Mesendoderm (in vitro differentiated cells): Measurements from ENCODE around the gene ATXN7L2.

Source experiments
- DNase-seq: peaks from one replicate; pipeline ENCODE4 v3.0.0; 2013
- H2AK5ac ChIP-seq: 2 replicates; pipeline ENCODE4 v1.6.1; 2013; ENCODE audit warnings: low read length, inconsistent platforms
- H2BK120ac ChIP-seq: 2 replicates; pipeline ENCODE4 v1.6.1; 2013; ENCODE audit warnings: low read depth, mild to moderate bottlenecking, low read length, moderate library complexity, mixed read lengths
- H2BK15ac ChIP-seq: replicated peaks from 2 replicates; pipeline ENCODE4 v1.6.1; 2013; ENCODE audit warnings: low read depth, mild to moderate bottlenecking, moderate library complexity
- H2BK5ac ChIP-seq: 2 replicates; pipeline ENCODE4 v1.6.1; 2013; ENCODE audit warnings: low read length, inconsistent platforms
- H3K18ac ChIP-seq: 2 replicates; pipeline ENCODE4 v1.6.1; 2013; ENCODE audit warnings: mild to moderate bottlenecking, low read length, mixed read lengths
- H3K23ac ChIP-seq: one replicate; pipeline ENCODE4 v1.6.1; 2013; ENCODE audit warnings: low read length
- H3K27ac ChIP-seq: 2 replicates; pipeline ENCODE4 v1.5.1; 2013; ENCODE audit warnings: low read depth, mild to moderate bottlenecking, inconsistent platforms, low read length, moderate library complexity
- H3K27me3 ChIP-seq: 2 replicates; pipeline ENCODE4 v1.6.1; 2013; ENCODE audit warnings: low read length, control low read depth, mild to moderate bottlenecking, inconsistent platforms; ENCODE audit not compliant: insufficient read depth, poor library complexity
- H3K36me3 ChIP-seq: 2 replicates; pipeline ENCODE4 v1.6.1; 2013; ENCODE audit warnings: low read length, inconsistent platforms; ENCODE audit not compliant: control insufficient read depth, insufficient read depth
- H3K4ac ChIP-seq: one replicate; pipeline ENCODE4 v1.6.1; 2013; ENCODE audit warnings: low read depth, mild to moderate bottlenecking, low read length, moderate library complexity
- H3K4me1 ChIP-seq: 2 replicates; pipeline ENCODE4 v1.6.1; 2013; ENCODE audit warnings: low read depth, low read length, inconsistent platforms; ENCODE audit not compliant: control insufficient read depth
- H3K4me2 ChIP-seq: 2 replicates; pipeline ENCODE4 v1.6.1; 2013; ENCODE audit warnings: low read length
- H3K4me3 ChIP-seq: 2 replicates; pipeline ENCODE4 v1.5.1; 2013; ENCODE audit warnings: mild to moderate bottlenecking, low read length
- H3K56ac ChIP-seq: one replicate; pipeline ENCODE4 v1.6.1; 2013; ENCODE audit warnings: low read length
- H3K79me1 ChIP-seq: 2 replicates; pipeline ENCODE4 v1.6.1; 2013; ENCODE audit warnings: low read length, inconsistent platforms
- H3K79me2 ChIP-seq: 2 replicates; pipeline ENCODE4 v1.6.1; 2013; ENCODE audit warnings: mild to moderate bottlenecking, low read length; ENCODE audit not compliant: control insufficient read depth, insufficient read depth
- H3K9ac ChIP-seq: 2 replicates; pipeline ENCODE4 v1.6.1; 2013; ENCODE audit warnings: low read length, inconsistent platforms
- H4K5ac ChIP-seq: one replicate; pipeline ENCODE4 v1.6.1; 2013; ENCODE audit warnings: low read length
- H4K8ac ChIP-seq: one replicate; pipeline ENCODE4 v1.6.1; 2013; ENCODE audit warnings: low read depth, mild to moderate bottlenecking, control low read depth, low read length, moderate library complexity
- WGBS: extraction: QIAGEN DNeasy Blood & Tissue Kit; methylation state at CpG from one replicate; pipeline ENCODE4 v1.1.7; 2013; ENCODE audit warnings: low lambda C conversion rate, missing lambda C conversion rate; ENCODE audit not compliant: insufficient coverage; ENCODE audit errors: extremely low coverage; 5-methylcytosine and 5-hydroxymethylcytosine counted together

ATXN7L2 gene

GRCh38 chr1:109478806-109479205, 4.9 kb upstream of the ATXN7L2 start:
- Histone ChIP-seq H2BK15ac (no peak overlapping the region), H2AK5ac (no peak overlapping the region), H3K4ac (no peak overlapping the region), H3K79me1 (no peaks in the 10 kb centered on the region), H3K4me1 (peaks cover 7% of the 10 kb centered on the region), H3K27ac (no peak overlapping the region), H2BK5ac (no peak overlapping the region), H3K56ac (no peak overlapping the region), H2BK120ac (no peak overlapping the region), H3K4me3 (no peak overlapping the region), H3K4me2 (no peak overlapping the region), H3K27me3 (no peaks in the 10 kb centered on the region), H3K9ac (no peak overlapping the region), H3K36me3 (no peaks in the 10 kb centered on the region), H4K8ac (no peak overlapping the region), H3K23ac (no peak overlapping the region), H3K79me2 (no peaks in the 10 kb centered on the region), H4K5ac (no peak overlapping the region), H3K18ac (no peak overlapping the region)
- DNase-seq = peak; percentile 44
- no CpG with 5 or more reads among the region's 7 CpGs for WGBS

- H3K4me1 ChIP-seq = peaks cover 7% of the 10 kb centered on the region
- H2BK120ac ChIP-seq = no peak overlapping the region
- no peak overlapping the region for H2BK15ac ChIP-seq
- H4K5ac ChIP-seq = no peak overlapping the region
- no peak overlapping the region for H3K23ac ChIP-seq
- no CpG with 5 or more reads among the region's 5 CpGs for WGBS
- H3K18ac ChIP-seq = no peak overlapping the region
- H2AK5ac ChIP-seq = no peak overlapping the region
- H3K4me3 ChIP-seq = no peak overlapping the region
- no peak overlapping the region for H2BK5ac ChIP-seq
- no peak overlapping the region for H3K9ac ChIP-seq
- H3K4ac ChIP-seq = no peak overlapping the region
- no peak overlapping the region for H3K4me2 ChIP-seq
- no peaks in the 10 kb centered on the region for H3K79me2 ChIP-seq
- H3K36me3 ChIP-seq = no peaks in the 10 kb centered on the region
- no peak overlapping the region for H4K8ac ChIP-seq
- DNase-seq = no peak
- no peak overlapping the region for H3K56ac ChIP-seq
- no peak overlapping the region for H3K27ac ChIP-seq
- no peaks in the 10 kb centered on the region for H3K79me1 ChIP-seq
- no peaks in the 10 kb centered on the region for H3K27me3 ChIP-seq
Measured at GRCh38 chr1:109479311-109479710, 4.4 kb upstream of the ATXN7L2 start.

- no CpG with 5 or more reads among the region's 3 CpGs for whole genome bisulfite sequencing
- H3K4me2 ChIP-seq = no peak overlapping the region
Measured at GRCh38 chr1:109479901-109480300, 3.8 kb upstream of the ATXN7L2 start.

DNA sequence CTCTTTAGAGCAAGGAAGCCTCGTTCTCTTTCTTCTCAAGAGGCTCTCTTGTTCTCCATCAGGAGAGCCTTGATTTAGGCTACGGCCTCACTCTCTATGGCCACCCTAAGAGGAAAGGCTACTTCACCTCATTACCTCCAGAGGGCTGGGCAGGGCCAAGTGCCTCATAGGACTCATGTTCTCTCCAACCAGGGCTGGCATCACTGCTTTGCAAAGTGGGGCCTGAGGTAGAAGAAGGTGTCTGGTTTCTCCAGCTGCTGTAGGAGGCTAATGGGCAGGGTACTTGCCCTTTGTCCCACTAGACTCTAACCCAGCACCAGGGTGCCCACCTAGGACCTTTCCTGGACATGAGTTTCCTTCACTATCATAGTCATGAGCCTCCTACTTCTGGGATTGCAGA, 2.1 kb upstream of the ATXN7L2 start:
- Histone ChIP-seq H3K27ac (no peak overlapping the region), H3K4me2 (no peak overlapping the region), H3K4me3 (no peak overlapping the region), H3K79me2 (no peaks in the 10 kb centered on the region), H3K79me1 (peaks cover 3% of the 10 kb centered on the region), H3K9ac (no peak overlapping the region), H3K18ac (no peak overlapping the region), H3K36me3 (no peaks in the 10 kb centered on the region), H3K27me3 (no peaks in the 10 kb centered on the region), H2BK5ac (no peak overlapping the region), H3K4ac (no peak overlapping the region), H3K56ac (no peak overlapping the region), H3K23ac (no peak overlapping the region), H2BK15ac (no peak overlapping the region), H2BK120ac (no peak overlapping the region), H3K4me1 (peaks cover 12% of the 10 kb centered on the region), H4K5ac (no peak overlapping the region), H2AK5ac (no peak overlapping the region), H4K8ac (no peak overlapping the region)
- no peak for DNase-seq
- no CpG with 5 or more reads among the region's 2 CpGs for WGBS

More at GRCh38 chr1:109479901-109480300, 3.8 kb upstream of the ATXN7L2 start:
- H3K9ac ChIP-seq = no peak overlapping the region
- H3K79me2 ChIP-seq = no peaks in the 10 kb centered on the region
- peaks cover 9% of the 10 kb centered on the region for H3K4me1 ChIP-seq
- H3K4me3 ChIP-seq = no peak overlapping the region
- no peak overlapping the region for H2BK15ac ChIP-seq
- DNase-seq = no peak
- no peak overlapping the region for H2BK120ac ChIP-seq
- no peak overlapping the region for H4K5ac ChIP-seq
- no peaks in the 10 kb centered on the region for H3K27me3 ChIP-seq
- no peaks in the 10 kb centered on the region for H3K36me3 ChIP-seq
- H2BK5ac ChIP-seq = no peak overlapping the region
- H3K27ac ChIP-seq = no peak overlapping the region
- no peak overlapping the region for H4K8ac ChIP-seq
- H3K79me1 ChIP-seq = peaks cover 1% of the 10 kb centered on the region
- H3K18ac ChIP-seq = no peak overlapping the region
- H3K56ac ChIP-seq = no peak overlapping the region
- no peak overlapping the region for H3K23ac ChIP-seq
- no peak overlapping the region for H2AK5ac ChIP-seq
- H3K4ac ChIP-seq = no peak overlapping the region

DNA sequence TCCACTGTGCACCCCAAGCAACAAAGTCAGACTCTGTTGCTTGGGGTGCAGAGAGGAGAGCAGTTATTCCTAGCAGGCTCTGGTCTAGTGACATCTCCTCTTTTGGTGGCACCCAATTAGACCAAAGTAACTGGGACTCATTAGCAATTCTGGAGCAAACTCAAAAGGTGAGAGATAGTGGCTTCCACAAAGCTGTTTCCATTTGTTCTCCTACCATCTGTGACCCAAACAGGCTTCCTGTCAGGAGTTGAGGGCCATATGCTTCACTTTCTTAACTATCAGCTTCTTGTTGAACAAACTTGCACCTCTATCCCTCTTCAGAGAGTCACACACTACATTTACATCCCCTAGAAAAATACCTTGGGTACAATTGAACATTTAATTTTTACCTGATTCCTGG, 1.5 kb upstream of the ATXN7L2 start:
- peak; percentile 67 for DNase-seq
- no peak overlapping the region for H3K27ac ChIP-seq
- no peak overlapping the region for H2BK5ac ChIP-seq

More for the DNA sequence above, 1.5 kb upstream of the ATXN7L2 start:
- Histone ChIP-seq H2BK120ac (no peak overlapping the region), H3K27me3 (no peaks in the 10 kb centered on the region), H3K56ac (no peak overlapping the region), H3K4me1 (peaks cover 12% of the 10 kb centered on the region), H3K79me2 (no peaks in the 10 kb centered on the region), H3K9ac (no peak overlapping the region), H3K23ac (no peak overlapping the region), H4K8ac (no peak overlapping the region), H3K4me2 (no peak overlapping the region), H4K5ac (no peak overlapping the region), H3K18ac (no peak overlapping the region), H3K79me1 (peaks cover 3% of the 10 kb centered on the region), H3K4ac (no peak overlapping the region), H3K4me3 (no peak overlapping the region), H3K36me3 (no peaks in the 10 kb centered on the region), H2BK15ac (no peak overlapping the region), H2AK5ac (no peak overlapping the region)
